WTC11 (cell line): ENCODE measurements around the gene ADCY1.

Experiments used
- CREM ChIP-seq: sonication (generic); formaldehyde crosslinking; IDR thresholded peaks from 2 replicates; pipeline ENCODE4 v1.8.1; 2022; ENCODE audit warnings: mild to moderate bottlenecking, missing genetic modification reagents, moderate library complexity
- CTCF ChIP-seq: fragments of 200-600 bp; IDR thresholded peaks from 2 replicates; pipeline ENCODE4 v1.8.0; 2022; ENCODE audit warnings: antibody characterized with exemption
- FOXJ3 ChIP-seq: sonication (generic); formaldehyde crosslinking; IDR thresholded peaks from 2 replicates; pipeline ENCODE4 v1.9.0; 2021; ENCODE audit warnings: missing genetic modification reagents, mild to moderate bottlenecking, borderline replicate concordance
- HMGXB4 ChIP-seq: sonication (generic); formaldehyde crosslinking; IDR thresholded peaks from 2 replicates; pipeline ENCODE4 v1.8.1; 2023; ENCODE audit warnings: mild to moderate bottlenecking, moderate library complexity, missing genetic modification reagents

GRCh38 chr7:45677311-45677900, 103.2 kb downstream of the ADCY1 start:
- no peak for TF ChIP-seq CREM (CRISPR knock-in tag)
- no peak for TF ChIP-seq CTCF
- no peak for TF ChIP-seq HMGXB4
- TF ChIP-seq FOXJ3 (CRISPR knock-in tag), result no peak
